Tongue (tissue), 2 donors: ENCODE data around the gene CLEC2B. TPM values are rescaled to one million over a fixed set of nuclear protein-coding genes. Genes with fewer than 3 reads are reported as not detected.
A peak's percentile ranks its signal among the peaks of the same experiment; 100 is the strongest.

Experiments
- DNase-seq: peaks from one replicate; pipeline ENCODE4 v3.0.0-alpha.2; 2015
- total RNA-seq: library from RNA; depleted of rRNA; stranded (reverse); fragments of >200 nt; gene quantifications from one replicate; pipeline ENCODE4 v1.2.3, GENCODE V29; 2014

The CLEC2B gene
- total RNA-seq, 1 donor from 2014 or later, result 25.2 TPM

DNA sequence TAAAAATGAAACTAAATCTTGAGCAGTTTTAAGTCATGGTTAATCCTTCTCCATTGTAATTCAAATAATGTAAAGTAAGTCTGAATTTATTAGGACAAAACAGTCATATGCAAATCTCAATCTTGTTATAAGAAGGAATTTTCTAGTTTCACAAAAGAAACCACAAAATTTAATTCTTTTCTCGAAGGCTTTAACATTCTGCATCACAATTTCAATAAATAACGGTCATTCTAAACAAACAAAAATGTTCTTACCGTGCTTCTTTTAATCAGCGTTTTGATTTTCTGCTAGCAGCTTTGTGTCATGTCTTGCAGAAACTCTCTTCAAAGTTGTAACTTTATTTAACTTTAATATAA lies 225 bp downstream of the CLEC2B start:
- no peak for DNase-seq

GRCh38 chr12:9868311-9868801 lies 798 bp downstream of the CLEC2B start:
- no peak for DNase-seq

GRCh38 chr12:9867531-9867930 lies 1.6 kb downstream of the CLEC2B start:
- no peak for DNase-seq

GRCh38 chr12:9866860-9867269 lies 2.3 kb downstream of the CLEC2B start:
- DNase-seq, result no peak

GRCh38 chr12:9864913-9865675 lies 4.1 kb downstream of the CLEC2B start:
- DNase-seq, result no peak

- DNase-seq, result no peak
Observed at GRCh38 chr12:9858135-9858534, 11.0 kb downstream of the CLEC2B start.

DNA sequence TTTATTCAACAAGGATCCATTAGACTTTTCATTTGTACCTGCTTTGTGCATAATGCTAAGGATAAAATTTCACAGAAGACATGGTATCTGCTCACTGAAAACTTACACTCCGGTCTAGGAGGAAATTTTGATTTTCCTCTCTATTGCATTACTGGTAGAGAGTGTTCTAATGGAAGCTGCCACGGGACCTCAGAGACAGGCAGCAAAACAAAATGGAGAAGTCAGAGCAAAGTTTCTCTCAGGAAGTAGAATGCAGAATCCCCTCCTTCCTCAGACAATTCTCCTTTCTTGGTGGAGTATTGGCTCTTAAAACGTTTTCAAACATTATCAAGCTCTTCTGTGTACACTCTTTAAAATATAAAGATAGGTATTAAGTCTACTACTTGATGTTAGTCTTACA lies 12.3 kb downstream of the CLEC2B start:
- no peak for DNase-seq

- no peak for DNase-seq
Observed at GRCh38 chr12:9856151-9856550, 13.0 kb downstream of the CLEC2B start.

DNA sequence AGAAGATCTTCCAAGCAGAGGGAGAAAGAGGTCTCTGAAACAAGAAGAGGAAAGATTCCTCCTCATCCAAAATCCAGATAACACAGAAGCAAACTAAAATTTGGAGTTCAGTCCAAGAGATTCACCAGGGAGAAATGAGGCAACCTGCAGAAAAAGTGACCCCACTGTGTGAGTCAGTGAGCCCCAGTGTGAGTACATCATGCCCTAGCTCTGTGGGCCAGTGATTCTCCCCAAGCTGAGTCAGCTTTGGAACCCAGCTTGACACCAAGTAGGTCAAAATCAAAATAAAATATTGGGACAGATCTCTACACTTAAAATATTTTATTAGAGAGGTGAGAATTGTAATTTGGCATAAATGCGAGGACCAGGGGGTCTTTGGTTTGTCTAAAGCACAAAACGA lies 17.2 kb downstream of the CLEC2B start:
- no peak for DNase-seq

DNA sequence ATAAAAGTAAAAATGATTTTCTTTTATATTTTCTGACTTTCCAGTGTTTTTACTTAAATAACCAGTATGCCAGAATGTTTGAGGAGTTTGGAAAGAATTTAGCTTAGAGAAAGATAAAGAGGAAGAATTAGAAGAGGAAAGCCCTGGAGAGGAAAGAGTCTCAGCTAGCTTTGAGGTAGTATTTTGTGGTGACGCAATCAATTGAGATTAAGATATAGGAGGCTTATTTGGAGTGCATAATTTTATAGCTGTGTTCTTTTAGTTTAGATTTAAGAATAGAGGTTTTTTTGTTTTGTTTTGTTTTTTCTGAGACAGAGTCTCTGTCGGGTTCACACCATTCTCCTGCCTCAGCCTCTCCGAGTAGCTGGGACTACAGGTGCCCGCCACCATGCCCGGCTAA lies 18.1 kb downstream of the CLEC2B start:
- DNase-seq, result no peak

- no peak for DNase-seq
Observed at GRCh38 chr12:9848899-9849298, 20.3 kb downstream of the CLEC2B start.

DNA sequence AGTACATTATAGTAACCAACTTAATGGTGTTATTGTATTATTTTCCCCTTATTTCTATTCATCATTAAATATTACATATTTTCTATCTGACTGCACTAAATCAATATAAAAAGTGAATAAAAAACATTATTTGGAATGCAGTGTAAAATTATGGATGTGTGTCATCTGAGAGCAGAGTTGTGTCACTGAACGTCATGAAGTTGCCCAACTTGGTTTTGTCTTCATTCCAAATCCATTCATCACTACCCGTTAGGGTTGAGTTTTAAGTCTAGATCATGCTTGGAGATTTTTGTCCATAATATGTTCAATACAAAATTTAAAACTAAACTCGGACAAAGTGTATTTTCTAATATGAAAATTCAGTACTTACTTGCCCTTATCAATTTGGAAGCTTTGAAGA lies 25.7 kb downstream of the CLEC2B start:
- no peak for DNase-seq

DNA sequence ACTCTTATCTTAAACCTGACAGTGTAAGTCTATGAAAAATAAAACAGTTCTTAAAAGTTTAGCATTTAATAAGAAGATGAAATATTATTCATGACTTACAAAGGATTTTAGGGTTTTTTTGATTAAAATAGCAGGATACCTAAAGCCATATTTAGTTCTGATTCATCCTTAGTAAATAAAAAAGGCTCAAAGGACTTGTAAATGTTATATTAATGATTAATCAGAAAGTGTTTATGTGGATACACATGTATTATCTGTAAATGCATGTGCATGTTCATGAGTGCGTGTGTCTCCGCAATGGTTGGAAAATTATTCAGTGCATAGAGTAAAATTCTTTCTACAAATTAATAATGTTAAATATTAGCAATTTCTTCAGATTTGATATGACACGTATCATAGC lies 37.4 kb downstream of the CLEC2B start:
- DNase-seq, result no peak

- no peak for DNase-seq
Observed at GRCh38 chr12:9829982-9830381, 39.2 kb downstream of the CLEC2B start.

GRCh38 chr12:9829483-9829882 lies 39.7 kb downstream of the CLEC2B start:
- DNase-seq, result no peak

- DNase-seq, result no peak
Observed at GRCh38 chr12:9827209-9827888, 41.8 kb downstream of the CLEC2B start, which contains the start of gene KLRF1. TSS of gene KLRF1 (plus strand) at chr12:9827481. CDS start at chr12:9827545, 64 bp downstream.

GRCh38 chr12:9820281-9820930 lies 48.7 kb downstream of the CLEC2B start:
- DNase-seq, result no peak

DNA sequence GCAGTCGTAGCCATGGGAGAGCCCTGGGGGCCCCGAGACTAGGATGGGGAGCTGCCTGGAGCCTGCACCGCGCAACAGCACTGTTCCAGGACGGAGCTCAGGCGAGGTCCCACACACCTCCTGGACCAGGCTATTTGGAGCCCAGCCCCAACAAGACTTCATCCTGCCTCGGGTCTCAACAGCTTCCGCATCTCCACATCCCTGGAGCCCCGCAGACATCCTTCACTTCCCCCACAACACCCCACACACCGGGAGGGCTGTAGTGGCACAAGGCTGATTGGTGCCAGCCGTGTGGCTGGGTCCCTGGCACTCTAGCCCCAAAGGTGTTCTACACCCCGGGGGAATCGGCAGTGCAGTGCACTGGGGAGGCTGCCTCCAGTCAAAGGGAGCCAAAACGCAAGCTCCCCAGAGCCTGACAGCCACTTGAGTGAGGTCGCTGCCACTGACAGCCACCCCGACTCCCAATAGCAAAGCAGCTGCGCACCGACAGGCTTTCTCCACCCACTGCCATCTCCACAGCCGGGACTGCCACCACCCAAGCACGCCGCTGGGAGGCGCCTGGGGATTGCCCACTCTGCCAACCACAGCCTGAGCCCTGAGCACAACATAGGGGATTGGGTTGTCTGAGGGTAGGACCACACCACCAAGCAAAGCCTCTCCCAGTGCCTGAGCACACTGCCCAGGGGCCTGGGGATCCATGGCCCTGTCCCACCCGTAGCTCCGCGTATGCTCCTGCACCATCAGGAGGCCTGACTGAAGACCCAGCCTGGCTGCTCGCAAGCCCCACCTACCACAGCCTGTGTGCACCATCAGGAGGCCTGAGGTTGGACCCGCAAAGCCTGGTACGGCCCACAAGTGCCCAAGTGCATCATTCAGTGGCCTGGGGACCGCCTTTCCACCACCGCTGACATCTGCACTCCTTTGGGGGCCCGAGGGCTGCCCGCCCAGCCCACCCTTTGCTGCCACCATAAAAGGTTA lies 55.0 kb downstream of the CLEC2B start:
- DNase-seq, result peak; percentile 25

DNA sequence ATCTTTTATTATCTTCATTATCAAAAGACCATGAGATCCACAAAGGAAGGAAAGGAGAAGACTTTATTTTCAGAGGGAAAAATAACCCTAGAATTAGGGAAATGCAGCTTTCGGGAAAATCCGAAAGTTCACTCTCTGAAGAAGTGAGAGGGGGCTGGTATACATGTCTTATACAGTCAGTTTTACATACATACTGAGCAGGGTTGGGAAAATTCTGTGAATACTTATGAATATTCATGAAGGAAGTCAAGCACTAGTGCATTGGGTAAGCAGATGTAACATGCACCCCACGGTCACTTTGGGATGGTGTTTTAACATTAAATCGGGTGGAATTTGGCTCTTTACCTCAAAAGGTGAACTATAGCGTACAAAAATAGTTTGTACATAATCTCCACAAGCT lies 57.5 kb downstream of the CLEC2B start:
- DNase-seq, result no peak

GRCh38 chr12:9810671-9811070 lies 58.5 kb downstream of the CLEC2B start:
- peak; percentile 23 for DNase-seq

GRCh38 chr12:9809866-9810265 lies 59.3 kb downstream of the CLEC2B start:
- no peak for DNase-seq

- DNase-seq, result peak; percentile 66
Observed at GRCh38 chr12:9809338-9809737, 59.8 kb downstream of the CLEC2B start.
